Astrocyte of the spinal cord (primary cell): Measurements from ENCODE around the gene TRNP1.
A peak's percentile ranks its signal among the peaks of the same experiment; 100 is the strongest.

ENCODE experiments used
- DNase-seq: peaks from one replicate; pipeline ENCODE4 v3.0.0; 2011; ENCODE audit warnings: low read depth, low spot score
- H3K4me3 ChIP-seq: 2 replicates; pipeline ENCODE4 v1.5.1; 2011; ENCODE audit warnings: low read depth, mild to moderate bottlenecking, low read length, moderate library complexity
- CTCF ChIP-seq: IDR thresholded peaks from 2 replicates; pipeline ENCODE4 v1.5.1; 2012; ENCODE audit warnings: low read depth, mild to moderate bottlenecking, low read length, inconsistent platforms
- in situ Hi-C: cut with HindIII; loops from 2 replicates; pipeline ENCODE4 v1.10.0; 2017; ENCODE audit warnings: low sequenced_read_pairs

The TRNP1 gene

GRCh38 chr1:27011058-27011764, 17.7 kb downstream of the TRNP1 start:
- peak; percentile 88 for DNase-seq
- in situ Hi-C loops, result no loop called here

GRCh38 chr1:27011976-27012563, 18.6 kb downstream of the TRNP1 start:
- TF ChIP-seq CTCF, result no peak
- peak overlapping the region; percentile 35 for H3K4me3 ChIP-seq
- in situ Hi-C loops, result no loop called here
- no peak for DNase-seq

More at GRCh38 chr1:27011058-27011764, 17.7 kb downstream of the TRNP1 start:
- TF ChIP-seq CTCF, result no peak
- H3K4me3 ChIP-seq, result no peak overlapping the region

- in situ Hi-C loops, result no loop called here
- DNase-seq, result no peak
- TF ChIP-seq CTCF, result no peak
- no peak overlapping the region for H3K4me3 ChIP-seq
Measured at GRCh38 chr1:27015260-27015659, 21.8 kb downstream of the TRNP1 start.

GRCh38 chr1:27016376-27016775, 22.9 kb downstream of the TRNP1 start:
- TF ChIP-seq CTCF, result no peak
- no peak for DNase-seq
- no peak overlapping the region for H3K4me3 ChIP-seq
- in situ Hi-C loops, result no loop called here

- TF ChIP-seq CTCF, result no peak
- DNase-seq, result no peak
- H3K4me3 ChIP-seq, result no peak overlapping the region
- in situ Hi-C loops, result no loop called here
Measured at GRCh38 chr1:27017207-27017606, 23.7 kb downstream of the TRNP1 start.

GRCh38 chr1:27018316-27018715, 24.8 kb downstream of the TRNP1 start:
- no peak overlapping the region for H3K4me3 ChIP-seq
- DNase-seq, result no peak
- TF ChIP-seq CTCF, result no peak
- in situ Hi-C loops, result no loop called here
